ENCODE measurements around the gene HES1.

DNA sequence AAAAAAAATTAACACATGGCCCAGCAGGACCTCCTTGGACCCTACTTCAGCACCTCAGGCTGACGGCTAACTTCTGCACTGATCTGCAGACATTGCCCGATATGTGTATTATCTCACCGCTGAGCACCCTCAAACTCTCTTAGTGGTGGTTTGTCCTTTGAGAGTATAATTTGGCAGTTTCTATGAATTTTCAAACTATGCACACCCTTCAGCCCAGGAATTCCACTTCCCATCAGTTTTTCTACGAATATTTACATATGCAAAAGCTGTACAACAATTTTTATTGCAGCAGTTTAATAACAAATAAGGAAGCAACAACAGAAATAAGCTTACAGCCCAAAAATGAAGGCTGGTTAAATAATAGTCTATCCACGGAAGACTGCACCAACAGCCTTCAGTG lies 44.6 kb downstream of the HES1 start:
- TF ChIP-seq, protein P1, sequence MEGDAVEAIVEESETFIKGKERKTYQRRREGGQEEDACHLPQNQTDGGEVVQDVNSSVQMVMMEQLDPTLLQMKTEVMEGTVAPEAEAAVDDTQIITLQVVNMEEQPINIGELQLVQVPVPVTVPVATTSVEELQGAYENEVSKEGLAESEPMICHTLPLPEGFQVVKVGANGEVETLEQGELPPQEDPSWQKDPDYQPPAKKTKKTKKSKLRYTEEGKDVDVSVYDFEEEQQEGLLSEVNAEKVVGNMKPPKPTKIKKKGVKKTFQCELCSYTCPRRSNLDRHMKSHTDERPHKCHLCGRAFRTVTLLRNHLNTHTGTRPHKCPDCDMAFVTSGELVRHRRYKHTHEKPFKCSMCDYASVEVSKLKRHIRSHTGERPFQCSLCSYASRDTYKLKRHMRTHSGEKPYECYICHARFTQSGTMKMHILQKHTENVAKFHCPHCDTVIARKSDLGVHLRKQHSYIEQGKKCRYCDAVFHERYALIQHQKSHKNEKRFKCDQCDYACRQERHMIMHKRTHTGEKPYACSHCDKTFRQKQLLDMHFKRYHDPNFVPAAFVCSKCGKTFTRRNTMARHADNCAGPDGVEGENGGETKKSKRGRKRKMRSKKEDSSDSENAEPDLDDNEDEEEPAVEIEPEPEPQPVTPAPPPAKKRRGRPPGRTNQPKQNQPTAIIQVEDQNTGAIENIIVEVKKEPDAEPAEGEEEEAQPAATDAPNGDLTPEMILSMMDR (conservative IDR thresholded peaks at IDR 0.05; ENCODE audit: low read length), result no peak
- TF ChIP-seq EZH2phosphoT487 (IDR thresholded peaks at IDR 0.05; ENCODE audit: borderline replicate concordance), result no peak
